A549 (cell line): ENCODE measurements around the gene IFFO2. TPM values are rescaled to one million over a fixed set of nuclear protein-coding genes. Genes with fewer than 3 reads are reported as not detected.

Source experiments
- ATAC-seq, 2 experiments: fragments of 200-7000 bp in 1 of 2; fragments of >200 bp in 1 of 2; cut with Nextera tagmentation in 1 of 2; cut with Tn5 transposase in 1 of 2; 3 replicates each; pipeline versions ENCODE4 v1.8.0 to v1.9.1; 2018 to 2020; ENCODE audit warnings: mild to moderate bottlenecking in 1 of 2, moderate library complexity in 1 of 2
- CTCF ChIA-PET: fragments of 300-600 bp; sonication (Branson Sonifier 250); formaldehyde crosslinking; extraction: SDS; loops from one replicate; lab custom pipeline; 2021; ENCODE audit warnings: antibody characterized with exemption, inconsistent platforms; lab: Yijun Ruan, JAX
- POLR2A ChIA-PET: fragments of 350-600 bp; formaldehyde crosslinking; extraction: SDS; loops from one replicate; lab custom pipeline; 2021; ENCODE audit warnings: antibody characterized with exemption, inconsistent platforms; lab: Yijun Ruan, JAX
- DNase-seq, 2 experiments: peaks; one replicate each; pipeline versions ENCODE4 v3.0.0 to v3.0.0-alpha.2; 2011 to 2016; ENCODE audit warnings: low read depth in 1 of 2, low spot score in 1 of 2
- FAIRE-seq: peaks from 2 replicates; lab custom pipeline; 2011; peaks lifted over from hg19 to GRCh38; lab: Jason Lieb, UNC
- H3K27ac ChIP-seq, 2 experiments: fragments of >200 bp; sonication (Bioruptor Twin); formaldehyde crosslinking; 3 replicates each; pipeline ENCODE4 v1.5.1; 2016 to 2017
- H3K4me1 ChIP-seq: fragments of >200 bp; sonication (Bioruptor Twin); formaldehyde crosslinking; 3 replicates; pipeline ENCODE4 v1.6.1; 2016
- H3K4me2 ChIP-seq: fragments of >200 bp; sonication (Bioruptor Twin); formaldehyde crosslinking; 3 replicates; pipeline ENCODE4 v1.6.1; 2016
- H3K4me3 ChIP-seq: fragments of >200 bp; sonication (Bioruptor Twin); formaldehyde crosslinking; 3 replicates; pipeline ENCODE4 v1.5.1; 2016
- H3K9me3 ChIP-seq: fragments of >200 bp; sonication (Bioruptor Twin); formaldehyde crosslinking; 3 replicates; pipeline ENCODE4 v1.6.1; 2016
- BHLHE40 ChIP-seq: IDR thresholded peaks from 2 replicates; pipeline ENCODE4 v1.6.1; 2012; ENCODE audit warnings: low read depth, low read length, inconsistent platforms
- CBX2 ChIP-seq: fragments of 200-600 bp; sonication (generic); IDR thresholded peaks from 2 replicates; pipeline ENCODE4 v1.6.1; 2016; ENCODE audit warnings: low read depth, mild to moderate bottlenecking, borderline replicate concordance
- CEBPB ChIP-seq, 2 experiments: fragments of >200 bp in 1 of 2; sonication (Bioruptor Twin) in 1 of 2; formaldehyde crosslinking in 1 of 2; IDR thresholded peaks; 2 replicates each; pipeline ENCODE4 v1.6.1; 2012 to 2016
- CHD2 ChIP-seq: fragments of 150-350 bp; IDR thresholded peaks from 2 replicates; pipeline ENCODE4 v1.6.1; 2014; ENCODE audit warnings: low read length; ENCODE audit not compliant: partially characterized antibody
- E2F6 ChIP-seq: IDR thresholded peaks from 2 replicates; pipeline ENCODE4 v1.6.1; 2012; ENCODE audit warnings: low read depth, borderline replicate concordance
- ESRRA ChIP-seq: fragments of 150-350 bp; IDR thresholded peaks from 2 replicates; pipeline ENCODE4 v1.6.1; 2014; ENCODE audit warnings: mild to moderate bottlenecking, low read length, borderline replicate concordance
- FOSB ChIP-seq: fragments of 250-450 bp; sonication (Bioruptor Pico); IDR thresholded peaks from 2 replicates; pipeline ENCODE4 v1.5.0; 2020; ENCODE audit warnings: mild to moderate bottlenecking, moderate library complexity
- FOSL2 ChIP-seq, 2 experiments: fragments of 450-650 bp in 1 of 2; fragments of >200 bp in 1 of 2; sonication (Bioruptor Twin) in 1 of 2; formaldehyde crosslinking; IDR thresholded peaks; 2 replicates each; pipeline versions ENCODE4 v1.5.0 to v1.6.1; 2016 to 2020; ENCODE audit warnings: mild to moderate bottlenecking in 1 of 2, moderate library complexity in 1 of 2
- FOXS1 ChIP-seq: fragments of 250-450 bp; sonication (Bioruptor Pico); IDR thresholded peaks from 2 replicates; pipeline ENCODE4 v1.5.0; 2020; ENCODE audit warnings: mild to moderate bottlenecking, moderate library complexity
- HDAC2 ChIP-seq: fragments of 200-600 bp; sonication (generic); IDR thresholded peaks from 2 replicates; pipeline ENCODE4 v1.6.1; 2016
- HES2 ChIP-seq: fragments of >200 bp; sonication (Bioruptor Twin); formaldehyde crosslinking; IDR thresholded peaks from 2 replicates; pipeline ENCODE4 v1.6.1; 2016
- JUN ChIP-seq, 2 experiments: fragments of >200 bp; sonication (Bioruptor Twin); formaldehyde crosslinking; IDR thresholded peaks; 2 replicates in 1 of 2; 3 replicates in 1 of 2; pipeline ENCODE4 v1.6.1; 2016 to 2017
- MAFK ChIP-seq: fragments of 450-650 bp; IDR thresholded peaks from 2 replicates; pipeline ENCODE4 v1.6.1; 2014; ENCODE audit not compliant: partially characterized antibody
- MAX ChIP-seq: IDR thresholded peaks from 2 replicates; pipeline ENCODE4 v1.6.1; 2012
- MAZ ChIP-seq: fragments of 150-350 bp; IDR thresholded peaks from 2 replicates; pipeline ENCODE4 v1.6.1; 2014; ENCODE audit warnings: antibody characterized with exemption, low read depth, low read length, borderline replicate concordance
- MYC ChIP-seq: IDR thresholded peaks from 2 replicates; pipeline ENCODE4 v1.6.1; 2012; ENCODE audit warnings: mild to moderate bottlenecking, inconsistent platforms, low read length, improper control_type of control experiment, borderline replicate concordance
- POLR2A ChIP-seq: IDR thresholded peaks from 2 replicates; pipeline ENCODE4 v1.6.1; 2012; ENCODE audit warnings: mild to moderate bottlenecking, low read length
- POLR2AphosphoS2 ChIP-seq: conservative IDR thresholded peaks from 2 replicates; pipeline ENCODE4 v1.6.1; 2012; ENCODE audit warnings: low read length, improper control_type of control experiment, inconsistent platforms
- RFX5 ChIP-seq: fragments of 450-650 bp; IDR thresholded peaks from 2 replicates; pipeline ENCODE4 v1.7.1; 2014; ENCODE audit warnings: antibody characterized with exemption, mild to moderate bottlenecking, moderate library complexity
- TP53 ChIP-seq: fragments of 250-450 bp; sonication (Bioruptor Pico); IDR thresholded peaks from 2 replicates; pipeline ENCODE4 v1.5.0; 2021; ENCODE audit warnings: mild to moderate bottlenecking, moderate library complexity
- ZC3H11A ChIP-seq: fragments of 450-650 bp; IDR thresholded peaks from 2 replicates; pipeline ENCODE4 v1.6.1; 2014; ENCODE audit warnings: antibody characterized with exemption, mild to moderate bottlenecking
- ZSCAN20 ChIP-seq: fragments of 250-450 bp; sonication (Bioruptor Pico); IDR thresholded peaks from 2 replicates; pipeline ENCODE4 v1.8.0; 2022; ENCODE audit warnings: mild to moderate bottlenecking, moderate library complexity
- WGBS: methylation state at CpG from one replicate; pipeline ENCODE4 v1.1.6; 2017; ENCODE audit errors: missing lambda C conversion rate; 5-methylcytosine and 5-hydroxymethylcytosine counted together
- polyA plus RNA-seq, 4 experiments: library from polyadenylated mRNA; depleted of rRNA in 3 of 4; stranded (reverse); fragments of >200 nt; fragmentation: RNase III in 1 of 4; extraction: RNeasy Plus Mini Kit Qiagen cat#74134 plus additional on column Dnase treatment in 1 of 4; gene quantifications; 2 replicates in 3 of 4; 3 replicates in 1 of 4; pipeline ENCODE4 v1.2.3, GENCODE V29; 2011 to 2017

IFFO2 gene
- polyA plus RNA-seq, 2 of the 4 experiments (the other 2 are of a cell fraction), result 24.3 to 53.9 TPM

- TF ChIP-seq JUN (IDR thresholded peaks at IDR 0.05), result no peak
- ChIA-PET CTCF (interaction anchor here (0.6 to 8.8 kb wide), 13 partner anchors 9 to 328 kb away, joined by 3 to 77 read pairs (median 5); no protein-coding TSS in a partner anchor), POLR2A (no interaction called here)
- peak overlapping the region; percentile 78 to 94 for H3K27ac ChIP-seq
- DNase-seq (no peak), ATAC-seq (peak in 1 of 2 experiments; percentile 3; a peak in 1 of 6 replicates), FAIRE-seq (no peak)
- peak overlapping the region; percentile 60 for H3K4me2 ChIP-seq
- 61% methylated on average over 7 of the region's 12 CpGs for WGBS
- no peak overlapping the region for H3K4me3 ChIP-seq
- peaks cover 81% of the 10 kb centered on the region for H3K4me1 ChIP-seq
- no peaks in the 10 kb centered on the region for H3K9me3 ChIP-seq
Measured at GRCh38 chr1:18927654-18928272, 28.7 kb downstream of the IFFO2 start.

GRCh38 chr1:18927082-18927653 is 29.3 kb downstream of the IFFO2 start:
- ChIA-PET POLR2A (interaction anchor here (0.6 to 1.1 kb wide), 2 partner anchors 28 to 498 kb away, joined by 3 to 5 read pairs; no protein-coding TSS in a partner anchor), CTCF (interaction anchor here (0.6 to 8.8 kb wide), 14 partner anchors 10 to 327 kb away, joined by 3 to 77 read pairs (median 4); no protein-coding TSS in a partner anchor)
- Histone ChIP-seq H3K4me3 (no peak overlapping the region), H3K4me1 (peaks cover 81% of the 10 kb centered on the region), H3K27ac (peak overlapping the region; percentile 78 to 94)
- DNase-seq, result no peak
- TF ChIP-seq POLR2AphosphoS2 (no peak), CHD2 (no peak), ZSCAN20 (CRISPR knock-in tag) (no peak), CEBPB (IDR thresholded peaks at IDR 0.05) (no peak), POLR2A (no peak), ZC3H11A (no peak), MAFK (no peak), FOXS1 (no peak), MYC (no peak), FOSB (CRISPR knock-in tag) (no peak), MAX (no peak), TP53 (CRISPR knock-in tag) (no peak), MAZ (no peak), ESRRA (no peak), RFX5 (no peak), BHLHE40 (no peak), CBX2 (no peak), HES2 (no peak)
- TF ChIP-seq, all 56 proteins: peak for 0
- ATAC-seq (peak in 1 of 2 experiments; percentile 8; a peak in 1 of 6 replicates), FAIRE-seq (no peak)
- Histone ChIP-seq H3K9me3 (no peaks in the 10 kb centered on the region), H3K4me2 (peak overlapping the region; percentile 60)
- WGBS, result 88% methylated on average over 9 of the region's 16 CpGs

- peak overlapping the region; percentile 60 for H3K4me2 ChIP-seq
- CTCF ChIA-PET, result interaction anchor here (0.6 to 8.8 kb wide), 12 partner anchors 10 to 280 kb away, joined by 3 to 77 read pairs (median 5); no protein-coding TSS in a partner anchor
- FAIRE-seq, result no peak
- ATAC-seq, result peak; percentile 63 to 67; a peak in 5 of 6 replicates
- DNase-seq, result peak; percentile 73 to 84
- peak overlapping the region; percentile 78 to 94 for H3K27ac ChIP-seq
- peak; percentile 28; the same call in 1 of the 2 replicates for TF ChIP-seq FOSL2 (IDR thresholded peaks at IDR 0.05)
- peak; percentile 22; the same call in 1 of the 2 replicates for TF ChIP-seq FOSL2 (CRISPR knock-in tag; IDR thresholded peaks at IDR 0.05)
- TF ChIP-seq E2F6, result 0 out of 2 replicates have a peak, but pooled peaks have one; percentile 27
- TF ChIP-seq HDAC2, result no peak
- TF ChIP-seq MAX, result peak; percentile 27; the same call in 1 of the 2 replicates
- no peak overlapping the region for H3K4me3 ChIP-seq
- no peaks in the 10 kb centered on the region for H3K9me3 ChIP-seq
- peaks cover 83% of the 10 kb centered on the region for H3K4me1 ChIP-seq
- WGBS, result 21% methylated on average over 6 of the region's 13 CpGs
- POLR2A ChIA-PET, result interaction anchor here (0.6 to 1.1 kb wide), 5 partner anchors 13 to 1617 kb away, joined by 3 to 5 read pairs (median 3); partner anchors contain the start of gene IFFO2
Measured at GRCh38 chr1:18926315-18927081, 30.0 kb downstream of the IFFO2 start.
